T-helper 17 cell (primary cell): Measurements from ENCODE around the gene MAN1C1. TPM values are rescaled to one million over a fixed set of nuclear protein-coding genes. Genes with fewer than 3 reads are reported as not detected.

Experiments
- ATAC-seq: fragments of 150-1000 bp; cut with Tn5 transposase; 2 replicates; pipeline ENCODE4 v1.10.0; 2021; ENCODE audit warnings: mild to moderate bottlenecking, moderate library complexity
- DNase-seq, 3 donors: peaks; one replicate each; pipeline versions ENCODE4 v3.0.0 to v3.0.0-alpha.2; 2020 to 2021
- H3K9me3 ChIP-seq: one replicate; pipeline ENCODE4 v1.7.0; 2013; ENCODE audit warnings: low read length, mild to moderate bottlenecking; ENCODE audit not compliant: control insufficient read depth, poor library complexity, severe bottlenecking
- H3K27ac Mint-ChIP-seq: one replicate; pipeline ENCODE4 v1.8.0; 2022; ENCODE audit warnings: mild to moderate bottlenecking, moderate library complexity, mixed read lengths
- H3K27me3 Mint-ChIP-seq: one replicate; pipeline ENCODE4 v1.8.0; 2022; ENCODE audit warnings: mixed read lengths
- H3K36me3 Mint-ChIP-seq: one replicate; pipeline ENCODE4 v1.8.0; 2022; ENCODE audit warnings: low read depth, mixed read lengths
- H3K4me1 Mint-ChIP-seq: one replicate; pipeline ENCODE4 v1.8.0; 2022; ENCODE audit warnings: mild to moderate bottlenecking, mixed read lengths
- H3K4me3 Mint-ChIP-seq: one replicate; pipeline ENCODE4 v1.8.0; 2022; ENCODE audit warnings: mild to moderate bottlenecking, moderate library complexity, mixed read lengths
- total RNA-seq, 4 donors: library from RNA in 2 of 4; stranded (reverse) in 2 of 4; gene quantifications; one replicate each; pipeline ENCODE4 v1.2.3 and lab custom pipeline; 2022 to 2026

The MAN1C1 gene
- total RNA-seq, 2 donors from 2014 or later, result 16.9 to 27.3 TPM

DNA sequence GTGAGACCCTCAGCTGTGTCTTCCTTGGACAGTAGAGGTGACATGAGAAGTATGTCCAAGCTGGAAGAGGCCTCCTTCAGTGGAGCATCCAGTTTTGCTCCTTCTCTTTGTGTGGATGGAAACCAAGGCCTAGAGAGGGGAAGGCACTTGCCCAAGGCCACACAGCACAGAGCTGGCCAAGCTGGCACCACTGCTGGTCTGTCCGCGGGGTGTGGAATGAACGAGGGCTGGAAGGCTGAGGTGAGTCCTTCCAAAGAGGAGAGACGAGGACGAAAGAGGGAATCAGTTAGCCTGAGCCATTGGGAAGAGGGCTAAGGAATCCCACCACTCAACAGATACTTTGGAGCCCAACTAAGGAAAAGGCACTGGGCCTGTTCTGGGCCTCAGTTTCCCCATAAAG, 155.6 kb downstream of the MAN1C1 start:
- Mint-ChIP-seq H3K36me3 (peaks cover 14% of the 10 kb centered on the region), H3K27ac (peak overlapping the region; percentile 100), H3K27me3 (no peaks in the 10 kb centered on the region), H3K4me1 (peaks cover 55% of the 10 kb centered on the region), H3K4me3 (no peak overlapping the region)
- ATAC-seq (no peak), DNase-seq (no peak)
- H3K9me3 ChIP-seq, result no peaks in the 10 kb centered on the region

GRCh38 chr1:25772692-25773245, 156.2 kb downstream of the MAN1C1 start:
- Mint-ChIP-seq H3K27ac (peak overlapping the region; percentile 100), H3K27me3 (no peaks in the 10 kb centered on the region), H3K4me1 (peaks cover 52% of the 10 kb centered on the region), H3K36me3 (peaks cover 11% of the 10 kb centered on the region), H3K4me3 (no peak overlapping the region)
- no peak for ATAC-seq
- H3K9me3 ChIP-seq, result no peaks in the 10 kb centered on the region
- no peak for DNase-seq

GRCh38 chr1:25773441-25774125, 157.0 kb downstream of the MAN1C1 start:
- Mint-ChIP-seq H3K4me1 (peaks cover 52% of the 10 kb centered on the region), H3K4me3 (no peak overlapping the region), H3K36me3 (peaks cover 11% of the 10 kb centered on the region), H3K27me3 (no peaks in the 10 kb centered on the region), H3K27ac (peak overlapping the region; percentile 100)
- no peaks in the 10 kb centered on the region for H3K9me3 ChIP-seq
- no peak for ATAC-seq
- no peak for DNase-seq

DNA sequence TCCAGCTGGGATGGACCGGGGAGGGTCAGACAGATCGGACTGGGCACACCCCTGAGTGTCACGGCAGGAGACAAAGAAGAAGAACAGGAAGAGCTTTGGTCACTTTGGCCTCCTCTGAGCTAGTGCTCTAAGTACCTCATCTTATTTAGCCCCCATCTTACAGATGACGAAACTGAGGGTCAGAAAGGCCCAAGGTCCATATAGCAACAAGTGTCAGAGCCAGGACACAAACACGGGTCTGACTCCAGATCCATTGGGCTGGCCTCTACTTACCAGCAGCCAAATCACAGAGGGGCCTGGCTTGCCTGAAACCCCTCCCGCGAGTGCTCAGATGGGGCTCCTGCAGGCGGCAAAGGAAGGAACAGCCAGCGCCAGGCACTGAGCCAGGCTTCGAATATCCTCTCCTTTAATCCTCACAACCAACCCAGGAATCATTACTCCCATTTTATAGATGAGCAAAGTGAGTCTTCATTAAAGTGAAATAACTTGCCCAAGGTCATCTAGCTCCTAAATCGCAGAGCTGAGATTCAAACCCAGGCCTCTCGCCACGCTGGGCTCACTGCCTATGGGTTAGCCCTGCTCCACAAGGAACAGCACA, 157.7 kb downstream of the MAN1C1 start:
- Mint-ChIP-seq H3K4me1 (peaks cover 47% of the 10 kb centered on the region), H3K36me3 (peaks cover 4% of the 10 kb centered on the region), H3K27me3 (no peaks in the 10 kb centered on the region), H3K27ac (peak overlapping the region; percentile 100), H3K4me3 (peak overlapping the region; percentile 95)
- ATAC-seq, result no peak
- no peaks in the 10 kb centered on the region for H3K9me3 ChIP-seq
- no peak for DNase-seq

- peak overlapping the region; percentile 95 for H3K4me3 Mint-ChIP-seq
- no peaks in the 10 kb centered on the region for H3K27me3 Mint-ChIP-seq
- ATAC-seq (peak; percentile 93), DNase-seq (peak; percentile 43 to 73 (median 67))
- H3K9me3 ChIP-seq, result no peaks in the 10 kb centered on the region
- peaks cover 44% of the 10 kb centered on the region for H3K4me1 Mint-ChIP-seq
- H3K27ac Mint-ChIP-seq, result peak overlapping the region; percentile 100
- H3K36me3 Mint-ChIP-seq, result peaks cover 4% of the 10 kb centered on the region
Observed at GRCh38 chr1:25774921-25775771, 158.6 kb downstream of the MAN1C1 start.

DNA sequence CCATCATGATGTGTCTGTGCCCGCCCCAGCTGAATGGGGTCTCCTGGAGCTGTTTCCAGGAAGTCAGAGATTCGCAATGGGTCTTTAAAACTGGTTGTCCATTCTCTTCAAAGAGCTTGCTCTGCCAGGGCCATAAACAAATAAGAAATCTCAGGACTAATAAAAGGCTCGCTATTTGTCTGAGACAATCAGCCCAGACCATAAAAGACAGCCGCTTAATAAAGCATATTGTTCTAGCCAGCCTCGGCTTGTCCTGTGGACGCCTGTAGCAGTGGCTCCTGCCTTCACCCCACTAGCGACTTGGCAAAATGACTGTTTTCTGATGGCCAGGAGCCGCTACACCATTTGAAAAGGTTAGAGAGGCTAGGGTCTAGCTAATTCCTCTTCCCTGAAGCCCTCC, 162.8 kb downstream of the MAN1C1 start:
- Mint-ChIP-seq H3K4me3 (no peak overlapping the region), H3K36me3 (peaks cover 2% of the 10 kb centered on the region), H3K4me1 (peaks cover 16% of the 10 kb centered on the region), H3K27ac (no peak overlapping the region), H3K27me3 (no peaks in the 10 kb centered on the region)
- H3K9me3 ChIP-seq, result no peaks in the 10 kb centered on the region
- DNase-seq (no peak), ATAC-seq (no peak)

- no peak for ATAC-seq
- H3K9me3 ChIP-seq, result no peaks in the 10 kb centered on the region
- peaks cover 2% of the 10 kb centered on the region for H3K36me3 Mint-ChIP-seq
- no peak overlapping the region for H3K27ac Mint-ChIP-seq
- DNase-seq, result no peak
- H3K27me3 Mint-ChIP-seq, result no peaks in the 10 kb centered on the region
- H3K4me1 Mint-ChIP-seq, result peaks cover 11% of the 10 kb centered on the region
- no peak overlapping the region for H3K4me3 Mint-ChIP-seq
Observed at GRCh38 chr1:25779894-25780293, 163.3 kb downstream of the MAN1C1 start.

GRCh38 chr1:25780318-25781129, 163.9 kb downstream of the MAN1C1 start:
- peak overlapping the region; percentile 29 for H3K27ac Mint-ChIP-seq
- peaks cover 5% of the 10 kb centered on the region for H3K4me1 Mint-ChIP-seq
- ATAC-seq (no peak), DNase-seq (no peak)
- no peaks in the 10 kb centered on the region for H3K9me3 ChIP-seq
- no peaks in the 10 kb centered on the region for H3K27me3 Mint-ChIP-seq
- H3K4me3 Mint-ChIP-seq, result no peak overlapping the region
- H3K36me3 Mint-ChIP-seq, result peaks cover 2% of the 10 kb centered on the region

DNA sequence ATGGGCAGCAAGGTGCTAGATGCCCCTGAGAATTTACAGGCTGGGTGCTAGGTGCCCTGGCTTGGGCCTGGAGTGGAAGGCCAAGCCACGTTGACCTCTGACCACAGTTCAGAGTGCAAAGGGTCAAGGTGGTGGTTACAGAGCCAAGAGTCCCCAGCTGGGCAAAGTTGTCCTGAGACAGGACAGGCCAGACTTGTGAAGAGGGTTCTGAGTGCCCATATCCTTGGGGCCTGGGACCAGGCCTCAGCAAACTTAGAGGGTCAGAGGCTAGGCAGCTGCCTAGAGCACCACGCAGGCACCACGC, 164.5 kb downstream of the MAN1C1 start:
- H3K9me3 ChIP-seq, result no peaks in the 10 kb centered on the region
- Mint-ChIP-seq H3K4me1 (peaks cover 2% of the 10 kb centered on the region), H3K36me3 (peaks cover 2% of the 10 kb centered on the region), H3K4me3 (no peak overlapping the region), H3K27me3 (no peaks in the 10 kb centered on the region), H3K27ac (peak overlapping the region; percentile 29)
- DNase-seq (no peak), ATAC-seq (no peak)

DNA sequence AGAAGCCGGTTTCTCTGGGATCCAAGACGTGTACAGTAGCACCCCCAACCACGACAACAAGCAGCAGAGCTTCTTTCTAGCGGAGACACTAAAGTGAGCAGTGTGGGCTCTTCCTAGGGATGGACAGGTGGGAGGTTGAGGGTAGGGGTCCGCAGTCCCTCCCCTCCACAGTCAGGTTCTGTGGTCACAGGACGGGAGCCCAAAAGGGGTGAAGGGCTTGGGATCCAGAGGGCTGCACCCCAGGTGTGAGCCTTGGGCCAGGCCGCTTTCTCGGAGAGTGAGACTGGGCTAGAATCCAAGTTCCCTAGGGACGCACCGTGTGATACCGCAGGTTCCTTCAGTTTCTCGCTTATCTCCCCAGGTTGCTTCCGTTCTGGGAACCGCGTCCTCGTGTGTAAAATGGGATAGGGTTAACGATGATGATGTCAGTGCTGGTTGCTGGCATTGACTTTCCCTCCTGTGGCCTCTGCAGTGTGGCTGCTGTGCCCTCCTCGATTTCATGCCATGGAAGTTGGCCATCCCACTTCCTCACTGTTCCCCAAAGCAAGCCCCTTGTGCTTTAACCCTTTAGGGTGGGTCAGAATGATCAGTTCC, 166.1 kb downstream of the MAN1C1 start:
- DNase-seq (no peak), ATAC-seq (no peak)
- no peaks in the 10 kb centered on the region for H3K4me1 Mint-ChIP-seq
- no peak overlapping the region for H3K4me3 Mint-ChIP-seq
- H3K27me3 Mint-ChIP-seq, result no peaks in the 10 kb centered on the region
- peak overlapping the region; percentile 16 for H3K27ac Mint-ChIP-seq
- no peaks in the 10 kb centered on the region for H3K9me3 ChIP-seq
- H3K36me3 Mint-ChIP-seq, result peaks cover 2% of the 10 kb centered on the region

GRCh38 chr1:25784575-25785051, 168.0 kb downstream of the MAN1C1 start:
- Mint-ChIP-seq H3K4me1 (no peaks in the 10 kb centered on the region), H3K27me3 (no peaks in the 10 kb centered on the region), H3K27ac (peak overlapping the region; percentile 66), H3K36me3 (peaks cover 2% of the 10 kb centered on the region), H3K4me3 (no peak overlapping the region)
- ATAC-seq, result no peak
- no peaks in the 10 kb centered on the region for H3K9me3 ChIP-seq
- no peak for DNase-seq

DNA sequence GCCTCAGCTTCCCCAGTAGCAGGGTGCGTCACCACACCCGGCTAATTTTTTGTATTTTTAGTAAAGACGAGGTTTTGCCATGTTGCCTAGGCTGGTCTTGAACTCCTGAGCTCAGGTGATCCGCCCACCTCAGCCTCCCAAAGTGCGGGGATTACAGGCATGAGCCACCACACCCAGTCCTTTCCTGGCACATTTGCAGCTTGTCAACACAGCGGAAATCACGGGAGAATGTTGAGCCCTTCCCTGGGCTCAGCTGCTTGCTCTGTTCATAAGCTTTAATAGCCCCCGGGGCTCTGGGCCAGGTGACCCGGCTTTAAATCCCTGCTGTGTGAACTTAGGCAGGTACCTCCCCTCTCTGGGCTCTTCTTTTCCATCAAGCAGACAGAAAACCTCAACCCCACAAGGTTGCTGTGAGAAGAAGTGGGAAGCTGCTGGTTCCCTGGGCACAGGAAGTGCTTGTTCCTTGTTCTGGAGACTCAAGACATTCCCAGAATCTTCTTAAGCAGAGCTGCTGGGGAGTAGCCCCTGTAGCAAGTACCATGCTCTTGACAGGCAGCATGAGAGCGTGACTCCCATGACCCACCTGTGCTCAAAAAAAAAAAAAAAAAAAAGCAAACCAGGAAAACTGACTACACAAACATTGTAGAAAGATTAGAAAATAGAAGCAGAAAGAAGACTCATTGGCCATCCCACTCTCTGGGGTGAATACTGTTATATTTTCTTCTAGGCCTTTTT, 168.9 kb downstream of the MAN1C1 start:
- no peaks in the 10 kb centered on the region for H3K4me1 Mint-ChIP-seq
- peaks cover 2% of the 10 kb centered on the region for H3K36me3 Mint-ChIP-seq
- no peak overlapping the region for H3K4me3 Mint-ChIP-seq
- ATAC-seq, result no peak
- no peak overlapping the region for H3K27ac Mint-ChIP-seq
- no peaks in the 10 kb centered on the region for H3K27me3 Mint-ChIP-seq
- no peaks in the 10 kb centered on the region for H3K9me3 ChIP-seq
- no peak for DNase-seq
